B cell (primary cell): Measurements from ENCODE around the gene CYP4A11. TPM values are rescaled to one million over a fixed set of nuclear protein-coding genes. Genes with fewer than 3 reads are reported as not detected.
"Not testable (repeated sequence)": the region's sequence is repeated elsewhere in the genome, so short reads cannot be mapped to it uniquely, and the experiment has no call there.

Experiments
- ATAC-seq: fragments of 200-7000 bp; cut with Tn5 transposase; one replicate; pipeline ENCODE4 v1.10.0; 2021; ENCODE audit warnings: low read depth, mild to moderate bottlenecking, moderate number of reproducible peaks, moderate library complexity
- CTCF ChIA-PET: fragments of 350-600 bp; sonication (Branson Sonifier 250); formaldehyde crosslinking; loops from one replicate; lab custom pipeline; 2021; ENCODE audit warnings: antibody characterized with exemption, inconsistent platforms; lab: Charles Lee
- POLR2A ChIA-PET: fragments of 350-600 bp; sonication (Branson Sonifier 250); formaldehyde crosslinking; loops from one replicate; lab custom pipeline; 2021; ENCODE audit warnings: antibody characterized with exemption; lab: Charles Lee
- DNase-seq: peaks from one replicate; pipeline ENCODE4 v3.0.0; 2013
- H2AFZ ChIP-seq: 2 replicates; pipeline ENCODE4 v1.6.1; 2012; ENCODE audit warnings: mild to moderate bottlenecking, low read depth, low read length; ENCODE audit not compliant: insufficient read depth, poor library complexity, severe bottlenecking
- H3K27ac ChIP-seq, 2 donors: 1 replicate in 1 of 2; 2 replicates in 1 of 2; pipeline ENCODE4 v1.5.1; 2012 to 2013; ENCODE audit warnings: low read length in 2 of 2, mild to moderate bottlenecking in 2 of 2, moderate library complexity in 1 of 2
- H3K27me3 ChIP-seq, 4 experiments: fragments of 200-600 bp in 1 of 4; sonication (generic) in 1 of 4; replicated peaks in 1 of 4; 1 replicate in 2 of 4; 2 replicates in 2 of 4; pipeline versions ENCODE4 v1.6.1 to v1.7.0; 2013 to 2016; ENCODE audit warnings: low read length in 3 of 4, mild to moderate bottlenecking in 2 of 4, mixed read lengths in 1 of 4, moderate library complexity in 1 of 4; ENCODE audit not compliant: insufficient read depth in 4 of 4, control insufficient read depth in 3 of 4; ENCODE audit errors: control extremely low read depth in 1 of 4
- H3K36me3 ChIP-seq, 2 experiments: replicated peaks in 1 of 2; 1 replicate in 1 of 2; 2 replicates in 1 of 2; pipeline versions ENCODE4 v1.6.1 to v1.7.1; 2013; ENCODE audit warnings: low read length in 1 of 2; ENCODE audit not compliant: insufficient read depth in 2 of 2, control insufficient read depth in 1 of 2; ENCODE audit errors: control extremely low read depth in 1 of 2, extremely low read depth in 1 of 2
- H3K4me1 ChIP-seq, 2 donors: fragments of 200-600 bp in 1 of 2; sonication (generic) in 1 of 2; 1 replicate in 1 of 2; 2 replicates in 1 of 2; pipeline versions ENCODE4 v1.5.1 to v1.6.1; 2013 to 2017; ENCODE audit warnings: low read length in 2 of 2; ENCODE audit not compliant: control insufficient read depth in 2 of 2, insufficient read depth in 2 of 2
- H3K4me2 ChIP-seq: replicated peaks from 2 replicates; pipeline ENCODE3; 2012; ENCODE audit warnings: mild to moderate bottlenecking, low read depth, low read length; ENCODE audit not compliant: poor library complexity, severe bottlenecking
- H3K4me3 ChIP-seq, 5 experiments: fragments of 200-600 bp in 1 of 5; sonication (generic) in 1 of 5; 1 replicate in 3 of 5; 2 replicates in 2 of 5; pipeline versions ENCODE4 v1.5.1 to v1.7.0; 2011 to 2016; ENCODE audit warnings: low read length in 4 of 5, mild to moderate bottlenecking in 4 of 5, low read depth in 2 of 5, control low read depth in 1 of 5, moderate library complexity in 1 of 5; ENCODE audit not compliant: insufficient read depth in 1 of 5; ENCODE audit errors: control extremely low read depth in 1 of 5, extremely low read depth in 1 of 5
- H3K79me2 ChIP-seq: fragments of 200-600 bp; sonication (generic); one replicate; pipeline ENCODE4 v1.6.0; 2016; ENCODE audit warnings: low read length; ENCODE audit not compliant: control insufficient read depth, insufficient read depth
- H3K9ac ChIP-seq: fragments of 200-600 bp; sonication (generic); 2 replicates; pipeline ENCODE4 v1.6.1; 2017; ENCODE audit warnings: mild to moderate bottlenecking, low read length, moderate library complexity
- H3K9me3 ChIP-seq, 3 donors: one replicate each; pipeline versions ENCODE4 v1.6.1 to v1.7.1; 2013; ENCODE audit warnings: low read length in 2 of 3; ENCODE audit not compliant: control insufficient read depth in 2 of 3, insufficient read depth in 1 of 3; ENCODE audit errors: control extremely low read depth in 1 of 3
- H4K20me1 ChIP-seq: 2 replicates; pipeline ENCODE4 v1.6.0; 2012; ENCODE audit warnings: mild to moderate bottlenecking, low read length; ENCODE audit not compliant: insufficient read depth, control insufficient read depth, poor library complexity, severe bottlenecking
- H3K27ac Mint-ChIP-seq: one replicate; pipeline ENCODE4 v1.8.0; 2021; ENCODE audit warnings: mixed read lengths
- H3K27me3 Mint-ChIP-seq: one replicate; pipeline ENCODE4 v1.8.0; 2021; ENCODE audit warnings: mixed read lengths
- H3K4me1 Mint-ChIP-seq: one replicate; pipeline ENCODE4 v1.8.0; 2021; ENCODE audit warnings: mixed read lengths
- H3K4me3 Mint-ChIP-seq: one replicate; pipeline ENCODE4 v1.8.0; 2021; ENCODE audit warnings: mixed read lengths
- H3K9me3 Mint-ChIP-seq: one replicate; pipeline ENCODE4 v1.8.0; 2022; ENCODE audit warnings: mixed read lengths; ENCODE audit not compliant: insufficient read depth
- EZH2 ChIP-seq: IDR thresholded peaks from 2 replicates; pipeline ENCODE4 v1.6.1; 2012; ENCODE audit warnings: borderline replicate concordance, low read depth, mild to moderate bottlenecking, moderate library complexity, low read length; ENCODE audit not compliant: insufficient read depth, poor library complexity, severe bottlenecking
- WGBS: methylation state at CpG from one replicate; pipeline ENCODE4 v1.1.5; 2013; ENCODE audit warnings: missing lambda C conversion rate; ENCODE audit not compliant: insufficient coverage; 5-methylcytosine and 5-hydroxymethylcytosine counted together
- intact Hi-C: fragments of 100-400 bp; cut with micrococcal nuclease; formaldehyde crosslinking; loops from one replicate; pipeline ENCODE4 v1.10.0; 2022
- polyA plus RNA-seq: library from polyadenylated mRNA; depleted of rRNA; stranded (reverse); fragments of >200 nt; gene quantifications from 2 replicates; pipeline ENCODE4 v1.2.3, GENCODE V29; 2012
- total RNA-seq, 2 donors: library from RNA; stranded (reverse); fragments of 120-200 nt in 1 of 2; gene quantifications; 1 replicate in 1 of 2; 2 replicates in 1 of 2; pipeline versions ENCODE4 v1.2.3 to v1.2.4, GENCODE V29; 2013 to 2022
- TF ChIP-seq, protein P1 (sequence below): fragments of 200-600 bp; IDR thresholded peaks from one replicate; pipeline ENCODE4 v1.8.0; 2022; ENCODE audit warnings: antibody characterized with exemption, mild to moderate bottlenecking

CYP4A11 gene
- total and polyA plus RNA-seq, 2 donors (not counting 1 experiment from before 2014, with no cell fraction given): not detected

DNA sequence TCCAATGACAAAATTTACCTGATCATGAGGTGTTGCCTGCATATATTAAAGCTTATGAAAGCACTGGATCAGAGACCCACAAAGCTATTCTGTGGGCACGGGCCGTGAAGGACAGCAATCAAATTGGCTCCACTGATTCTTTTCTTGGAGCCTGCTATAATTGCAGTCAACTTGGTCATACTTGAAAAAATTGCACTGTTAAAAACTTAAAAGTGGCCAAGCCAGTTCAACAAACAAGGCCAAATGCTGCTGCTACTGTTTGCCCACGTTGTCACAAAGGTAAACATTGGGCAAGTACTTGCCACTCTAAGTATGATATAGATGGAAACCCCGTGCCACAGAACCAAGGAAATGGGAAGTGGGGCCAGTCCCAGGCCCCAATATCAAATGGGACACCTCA is 37.8 kb downstream of the CYP4A11 start:
- H3K27ac Mint-ChIP-seq: no peak overlapping the region
- H3K27me3 Mint-ChIP-seq: peaks cover 9% of the 10 kb centered on the region
- Histone ChIP-seq H2AFZ (no peak overlapping the region), H3K4me3 (no peak overlapping the region), H3K4me2 (no peak overlapping the region), H3K9ac (no peak overlapping the region), H3K36me3 (no peaks in the 10 kb centered on the region), H3K27me3 (peaks cover 0 to 3% (median 0%) of the 10 kb centered on the region in 4 experiments), H3K9me3 (peaks cover 0 to 3% (median 0%) of the 10 kb centered on the region in 3 donors), H3K79me2 (no peaks in the 10 kb centered on the region), H3K4me1 (no peaks in the 10 kb centered on the region), H3K27ac (no peak overlapping the region), H4K20me1 (no peaks in the 10 kb centered on the region)
- no peaks in the 10 kb centered on the region for H3K4me1 Mint-ChIP-seq
- peaks cover 11% of the 10 kb centered on the region for H3K9me3 Mint-ChIP-seq
- no peak overlapping the region for H3K4me3 Mint-ChIP-seq
- intact Hi-C loops: no loop called here
- WGBS: 89% methylated on average over 3 of the region's 4 CpGs
- ChIA-PET CTCF (no interaction called here), POLR2A (no interaction called here)
- TF ChIP-seq EZH2: no peak
- TF ChIP-seq, protein P1, sequence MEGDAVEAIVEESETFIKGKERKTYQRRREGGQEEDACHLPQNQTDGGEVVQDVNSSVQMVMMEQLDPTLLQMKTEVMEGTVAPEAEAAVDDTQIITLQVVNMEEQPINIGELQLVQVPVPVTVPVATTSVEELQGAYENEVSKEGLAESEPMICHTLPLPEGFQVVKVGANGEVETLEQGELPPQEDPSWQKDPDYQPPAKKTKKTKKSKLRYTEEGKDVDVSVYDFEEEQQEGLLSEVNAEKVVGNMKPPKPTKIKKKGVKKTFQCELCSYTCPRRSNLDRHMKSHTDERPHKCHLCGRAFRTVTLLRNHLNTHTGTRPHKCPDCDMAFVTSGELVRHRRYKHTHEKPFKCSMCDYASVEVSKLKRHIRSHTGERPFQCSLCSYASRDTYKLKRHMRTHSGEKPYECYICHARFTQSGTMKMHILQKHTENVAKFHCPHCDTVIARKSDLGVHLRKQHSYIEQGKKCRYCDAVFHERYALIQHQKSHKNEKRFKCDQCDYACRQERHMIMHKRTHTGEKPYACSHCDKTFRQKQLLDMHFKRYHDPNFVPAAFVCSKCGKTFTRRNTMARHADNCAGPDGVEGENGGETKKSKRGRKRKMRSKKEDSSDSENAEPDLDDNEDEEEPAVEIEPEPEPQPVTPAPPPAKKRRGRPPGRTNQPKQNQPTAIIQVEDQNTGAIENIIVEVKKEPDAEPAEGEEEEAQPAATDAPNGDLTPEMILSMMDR: no peak
- DNase-seq: no peak
- no peak for ATAC-seq

DNA sequence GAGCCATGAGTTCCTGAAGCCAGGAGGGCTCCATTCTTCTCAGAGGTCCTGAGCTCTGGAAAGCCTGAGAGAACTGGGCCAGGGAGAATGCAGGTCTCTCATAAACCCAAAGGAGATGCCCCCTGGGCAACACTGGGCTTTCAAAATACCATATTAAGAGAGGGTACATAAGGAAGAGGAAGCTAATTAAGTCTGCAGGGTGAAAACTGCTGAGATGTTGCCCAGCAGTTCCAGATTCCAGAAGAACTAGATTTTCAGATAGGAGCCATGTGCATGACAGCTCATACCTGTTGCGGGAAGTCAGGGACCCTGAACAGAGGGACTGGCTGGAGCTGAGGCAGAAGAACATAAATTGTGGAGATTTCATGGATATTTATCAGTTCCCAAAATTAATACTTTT is 40.9 kb downstream of the CYP4A11 start:
- Histone ChIP-seq H3K9me3 (no peaks in the 10 kb centered on the region), H3K9ac (no peak overlapping the region), H3K4me2 (no peak overlapping the region), H3K27me3 (peaks cover 0 to 3% (median 0%) of the 10 kb centered on the region in 4 experiments), H3K4me3 (no peak overlapping the region), H3K79me2 (no peaks in the 10 kb centered on the region), H3K36me3 (no peaks in the 10 kb centered on the region), H3K4me1 (no peaks in the 10 kb centered on the region), H2AFZ (no peak overlapping the region), H3K27ac (no peak overlapping the region), H4K20me1 (no peaks in the 10 kb centered on the region)
- POLR2A ChIA-PET: no interaction called here
- peaks cover 5% of the 10 kb centered on the region for H3K27me3 Mint-ChIP-seq
- peaks cover 5% of the 10 kb centered on the region for H3K9me3 Mint-ChIP-seq
- no peak for ATAC-seq
- no peak for DNase-seq
- no peaks in the 10 kb centered on the region for H3K4me1 Mint-ChIP-seq
- no peak overlapping the region for H3K27ac Mint-ChIP-seq
- CTCF ChIA-PET: no interaction called here
- intact Hi-C loops: no loop called here
- H3K4me3 Mint-ChIP-seq: no peak overlapping the region
- no peak for TF ChIP-seq EZH2
- TF ChIP-seq, protein P1: no peak
- WGBS: no CpG with 5 or more reads among the region's 1 CpG

DNA sequence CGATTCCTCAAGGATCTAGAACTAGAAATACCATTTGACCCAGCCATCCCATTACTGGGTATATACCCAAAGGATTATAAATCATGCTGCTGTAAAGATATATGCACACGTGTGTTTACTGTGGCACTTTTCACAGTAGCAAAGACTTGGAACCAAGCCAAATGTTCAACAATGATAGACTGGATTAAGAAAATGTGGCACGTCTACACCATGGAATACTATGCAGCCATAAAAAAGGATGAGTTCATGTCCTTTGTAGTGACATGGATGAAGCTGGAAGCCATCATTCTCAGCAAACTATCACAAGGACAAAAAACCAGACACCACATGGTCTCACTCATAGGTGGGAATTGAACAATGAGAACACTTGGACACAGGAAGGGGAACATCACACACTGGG is 59.6 kb downstream of the CYP4A11 start:
- CTCF ChIA-PET, H3K4me3 Mint-ChIP-seq: not testable (repeated sequence)

More for the DNA sequence above, 59.6 kb downstream of the CYP4A11 start:
- H3K79me2 ChIP-seq, H4K20me1 ChIP-seq, H3K36me3 ChIP-seq, H3K9ac ChIP-seq, H3K4me3 ChIP-seq, H3K9me3 ChIP-seq, H3K4me1 ChIP-seq, H3K4me1 Mint-ChIP-seq, POLR2A ChIA-PET, intact Hi-C loops, H2AFZ ChIP-seq, H3K9me3 Mint-ChIP-seq, H3K27ac Mint-ChIP-seq, H3K27me3 Mint-ChIP-seq, H3K4me2 ChIP-seq, H3K27ac ChIP-seq, ATAC-seq, H3K27me3 ChIP-seq, DNase-seq: not testable (repeated sequence)
- WGBS: no CpG with 5 or more reads among the region's 3 CpGs
